ENCODE results near the gene TALDO1.
"Not testable (repeated sequence)": the region's sequence is repeated elsewhere in the genome, so short reads cannot be mapped to it uniquely, and the experiment has no call there.

The TALDO1 gene

GRCh38 chr11:719214-720016, 27.8 kb upstream of the TALDO1 start:
- DNase-seq = no peak

- no peak for DNase-seq
Observed at GRCh38 chr11:720017-720641, 27.1 kb upstream of the TALDO1 start.

GRCh38 chr11:720642-721246, 26.5 kb upstream of the TALDO1 start:
- no peak for DNase-seq

- no peak for DNase-seq
Observed at GRCh38 chr11:721247-721740, 26.0 kb upstream of the TALDO1 start.

GRCh38 chr11:721741-722345, 25.4 kb upstream of the TALDO1 start:
- DNase-seq = no peak

GRCh38 chr11:722346-722811, 24.9 kb upstream of the TALDO1 start:
- no peak for DNase-seq

GRCh38 chr11:723120-723883, 24.0 kb upstream of the TALDO1 start:
- DNase-seq = no peak

GRCh38 chr11:724049-724777, 23.1 kb upstream of the TALDO1 start:
- no peak for DNase-seq

- DNase-seq = no peak
Observed at GRCh38 chr11:724778-725386, 22.4 kb upstream of the TALDO1 start.

- DNase-seq = no peak
Observed at GRCh38 chr11:725624-726202, 21.6 kb upstream of the TALDO1 start.

GRCh38 chr11:726278-727220, 20.7 kb upstream of the TALDO1 start:
- no peak for DNase-seq

GRCh38 chr11:727281-727701, 20.0 kb upstream of the TALDO1 start:
- DNase-seq = no peak

GRCh38 chr11:727859-728748, 19.2 kb upstream of the TALDO1 start:
- peak; percentile 88 for DNase-seq

- no peak for DNase-seq
Observed at GRCh38 chr11:728901-729491, 18.3 kb upstream of the TALDO1 start.

- DNase-seq = no peak
Observed at GRCh38 chr11:729492-730074, 17.7 kb upstream of the TALDO1 start.

GRCh38 chr11:733072-733471, 14.2 kb upstream of the TALDO1 start:
- no peak for DNase-seq

- DNase-seq = not testable (repeated sequence)
Observed at GRCh38 chr11:734541-734940, 12.7 kb upstream of the TALDO1 start.

GRCh38 chr11:737366-737765, 9.9 kb upstream of the TALDO1 start:
- DNase-seq = no peak
